GM12874 (cell line): ENCODE data around the gene GPR137C.
A peak's percentile ranks its signal among the peaks of the same experiment; 100 is the strongest.

ENCODE experiments used
- TF ChIP-seq, protein P1 (sequence below): IDR thresholded peaks from 2 replicates; pipeline ENCODE4 v1.5.1; 2011; ENCODE audit warnings: low read depth, mild to moderate bottlenecking, control low read depth, low read length, moderate library complexity; ENCODE audit not compliant: insufficient read depth

Gene GPR137C

DNA sequence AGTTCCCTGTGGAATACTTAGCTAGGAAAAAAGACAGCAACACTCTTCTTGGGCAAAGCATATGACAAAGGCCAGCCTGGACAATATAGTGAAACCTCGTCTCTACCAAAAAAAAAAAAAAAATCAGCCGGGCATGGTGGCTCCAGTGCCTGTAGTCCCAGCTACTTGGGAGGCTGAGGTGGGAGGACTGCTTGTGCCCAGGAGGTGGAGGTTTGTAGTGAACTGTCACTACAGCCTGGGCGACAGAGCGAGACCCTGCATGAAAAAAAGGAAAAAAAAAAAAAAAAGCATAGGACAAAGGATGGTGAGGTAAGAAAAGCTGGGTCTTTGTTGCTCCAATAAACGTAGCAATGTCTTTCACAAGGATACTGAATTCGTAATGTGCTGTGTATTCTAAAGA lies 1.4 kb upstream of the GPR137C start:
- TF ChIP-seq, protein P1, sequence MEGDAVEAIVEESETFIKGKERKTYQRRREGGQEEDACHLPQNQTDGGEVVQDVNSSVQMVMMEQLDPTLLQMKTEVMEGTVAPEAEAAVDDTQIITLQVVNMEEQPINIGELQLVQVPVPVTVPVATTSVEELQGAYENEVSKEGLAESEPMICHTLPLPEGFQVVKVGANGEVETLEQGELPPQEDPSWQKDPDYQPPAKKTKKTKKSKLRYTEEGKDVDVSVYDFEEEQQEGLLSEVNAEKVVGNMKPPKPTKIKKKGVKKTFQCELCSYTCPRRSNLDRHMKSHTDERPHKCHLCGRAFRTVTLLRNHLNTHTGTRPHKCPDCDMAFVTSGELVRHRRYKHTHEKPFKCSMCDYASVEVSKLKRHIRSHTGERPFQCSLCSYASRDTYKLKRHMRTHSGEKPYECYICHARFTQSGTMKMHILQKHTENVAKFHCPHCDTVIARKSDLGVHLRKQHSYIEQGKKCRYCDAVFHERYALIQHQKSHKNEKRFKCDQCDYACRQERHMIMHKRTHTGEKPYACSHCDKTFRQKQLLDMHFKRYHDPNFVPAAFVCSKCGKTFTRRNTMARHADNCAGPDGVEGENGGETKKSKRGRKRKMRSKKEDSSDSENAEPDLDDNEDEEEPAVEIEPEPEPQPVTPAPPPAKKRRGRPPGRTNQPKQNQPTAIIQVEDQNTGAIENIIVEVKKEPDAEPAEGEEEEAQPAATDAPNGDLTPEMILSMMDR, result no peak

DNA sequence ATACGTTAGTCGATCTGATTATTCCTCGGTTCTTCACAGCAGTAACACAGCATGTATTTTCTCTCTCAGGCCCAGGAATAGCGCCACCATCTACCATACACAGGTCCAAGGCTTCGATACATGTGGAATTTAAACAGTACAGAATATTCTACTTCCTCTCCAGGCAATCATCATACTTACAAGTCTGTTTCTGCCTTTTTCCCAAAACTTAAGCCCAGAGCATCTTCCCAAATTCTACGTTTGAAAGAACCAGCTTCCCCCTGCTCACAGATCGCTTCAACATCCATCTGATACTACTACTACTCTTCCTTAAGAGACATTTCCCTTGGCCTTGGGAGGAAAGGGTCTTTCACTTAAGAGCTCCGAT lies 957 bp upstream of the GPR137C start:
- TF ChIP-seq, protein P1, result peak; percentile 28; the same call in 1 of the 2 replicates

DNA sequence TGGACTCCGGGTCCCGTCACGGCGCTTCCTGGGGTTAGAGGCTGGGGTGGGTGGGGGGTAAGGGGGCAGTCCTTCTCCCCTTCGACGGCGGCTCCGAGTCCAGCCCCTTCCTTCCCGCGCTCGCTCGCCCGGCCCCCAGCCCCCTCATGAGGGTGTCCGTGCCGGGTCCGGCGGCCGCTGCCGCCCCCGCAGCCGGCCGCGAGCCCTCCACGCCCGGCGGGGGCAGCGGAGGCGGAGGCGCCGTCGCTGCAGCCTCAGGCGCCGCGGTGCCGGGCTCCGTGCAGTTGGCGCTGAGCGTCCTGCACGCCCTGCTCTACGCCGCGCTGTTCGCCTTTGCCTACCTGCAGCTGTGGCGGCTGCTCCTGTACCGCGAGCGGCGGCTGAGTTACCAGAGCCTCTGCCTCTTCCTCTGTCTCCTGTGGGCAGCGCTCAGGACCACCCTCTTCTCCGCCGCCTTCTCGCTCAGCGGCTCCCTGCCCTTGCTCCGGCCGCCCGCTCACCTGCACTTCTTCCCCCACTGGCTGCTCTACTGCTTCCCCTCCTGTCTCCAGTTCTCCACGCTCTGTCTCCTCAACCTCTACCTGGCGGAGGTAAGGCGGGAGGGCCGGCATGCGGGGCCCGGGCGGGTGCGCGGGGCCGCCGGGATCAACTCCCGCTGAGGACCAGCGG lies 500 bp downstream of the GPR137C start:
- TF ChIP-seq, protein P1, result no peak

DNA sequence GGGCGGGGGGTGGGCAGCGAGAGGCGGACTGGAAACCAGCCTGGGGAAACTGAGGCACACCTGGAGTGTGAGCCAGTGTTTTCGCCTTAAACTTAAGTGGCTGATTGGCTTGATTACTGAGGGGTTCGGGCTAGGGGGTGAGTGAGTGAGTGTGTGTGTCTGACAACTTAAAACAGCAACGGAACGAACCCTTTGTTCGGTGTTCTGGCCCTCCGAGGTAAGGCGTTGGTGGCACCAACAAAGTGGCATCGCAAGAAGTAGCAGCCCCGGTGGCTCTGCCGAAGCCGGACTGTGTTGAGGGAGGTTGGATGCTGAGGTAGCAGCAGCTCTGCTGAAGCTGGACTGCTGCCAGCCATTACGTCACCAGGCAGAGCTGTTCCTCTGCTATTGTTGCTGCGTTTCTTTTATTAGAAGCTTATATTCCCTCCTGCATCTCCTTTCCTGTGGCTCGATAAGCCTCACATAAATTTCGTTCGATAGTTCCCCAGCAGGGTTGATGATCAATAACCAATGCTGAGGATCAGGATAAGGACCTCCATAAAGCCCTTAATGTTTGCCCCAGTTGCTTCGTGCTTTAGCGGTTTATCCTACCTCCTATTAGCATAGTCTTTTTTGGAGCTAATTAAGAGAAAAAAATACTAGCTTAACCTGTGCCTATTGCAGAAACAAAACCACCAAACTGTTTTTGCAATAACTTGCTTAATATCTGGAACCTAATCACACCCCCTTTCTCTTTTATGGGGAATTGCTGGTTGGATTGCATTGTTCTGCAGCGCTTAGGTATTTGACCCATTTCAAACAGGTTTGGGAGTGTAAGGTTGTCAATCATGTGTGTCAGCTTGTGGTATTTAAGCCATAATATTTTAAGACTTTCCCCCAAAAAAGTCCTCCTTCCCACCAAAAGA lies 1.3 kb downstream of the GPR137C start:
- TF ChIP-seq, protein P1, result no peak

DNA sequence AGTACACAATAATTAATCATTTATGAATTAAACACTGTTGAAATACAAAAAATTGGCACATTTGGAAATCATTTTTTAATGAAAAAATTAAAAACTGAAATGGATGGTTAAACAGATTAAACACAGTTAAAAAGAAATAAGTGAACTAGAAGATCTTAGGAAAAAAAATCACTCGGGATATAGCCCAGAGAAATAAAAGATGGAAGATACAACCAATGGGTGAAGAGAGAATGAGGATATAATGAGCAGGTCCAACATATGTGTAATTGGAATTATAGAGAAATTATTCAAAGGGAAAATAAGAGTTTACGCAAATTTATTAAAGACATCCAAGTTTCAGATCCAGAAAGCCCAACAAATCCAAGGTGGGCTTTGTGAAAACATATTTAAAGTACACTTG lies 6.1 kb downstream of the GPR137C start:
- TF ChIP-seq, protein P1, result no peak

DNA sequence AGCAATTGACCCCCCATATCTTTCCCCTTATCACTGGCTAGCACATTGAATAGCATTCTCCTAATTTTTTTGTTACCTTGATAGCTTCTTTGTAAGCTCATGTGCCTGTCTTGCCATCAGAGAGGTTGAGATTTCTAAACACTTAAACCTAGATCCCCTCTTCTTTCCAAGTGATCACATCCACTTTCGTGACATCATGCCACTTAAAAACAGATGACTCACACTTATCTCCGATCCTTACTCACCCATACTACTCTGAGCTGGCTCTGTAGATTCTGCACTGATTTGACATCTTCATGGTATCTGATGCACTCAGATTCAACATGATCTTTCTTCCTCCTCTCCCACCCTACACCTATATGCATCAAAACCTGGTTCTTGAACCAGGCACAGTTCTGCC lies 10.5 kb downstream of the GPR137C start:
- TF ChIP-seq, protein P1, result no peak

DNA sequence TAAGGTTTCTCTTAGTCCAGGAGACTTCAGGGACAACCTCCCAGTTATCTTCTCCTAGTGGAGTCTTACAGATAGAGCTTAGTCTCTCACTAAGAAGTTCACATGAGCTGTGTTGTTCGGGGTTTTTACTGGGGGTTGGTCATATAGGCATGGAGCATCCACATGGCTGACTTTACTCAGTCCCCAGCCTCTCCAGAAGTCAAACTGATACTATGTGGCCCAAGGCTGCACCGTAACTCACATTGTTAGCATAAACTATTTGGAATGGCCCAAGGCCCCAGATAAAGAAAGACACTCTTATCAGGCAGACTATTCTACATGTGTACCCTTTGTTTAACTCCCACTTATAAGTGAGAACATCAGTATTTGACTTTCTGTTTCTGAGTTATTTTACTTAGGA lies 23.2 kb downstream of the GPR137C start:
- TF ChIP-seq, protein P1, result no peak
